Stimulated activated CD8-positive, alpha-beta memory T cell treated with anti-CD3 and anti-CD28 coated beads, Interleukin-4, amount 100 ng/mL, for 1 hour (primary cell): Measurements from ENCODE around the gene SH3BGRL3.
"Not testable (repeated sequence)": the region's sequence is repeated elsewhere in the genome, so short reads cannot be mapped to it uniquely, and the experiment has no call there.

Source experiments
- DNase-seq, 2 donors: peaks; one replicate each; pipeline ENCODE4 v3.0.0-alpha.2; 2020; ENCODE audit warnings: low read depth in 2 of 2, low spot score in 1 of 2

Gene SH3BGRL3

GRCh38 chr1:26315874-26316850 is 36.3 kb downstream of the SH3BGRL3 start:
- DNase-seq: no peak

- DNase-seq: no peak
These were observed 37.3 kb downstream of the SH3BGRL3 start for GRCh38 chr1:26317146-26317545.

GRCh38 chr1:26317612-26318337 is 37.9 kb downstream of the SH3BGRL3 start, which contains the start of gene CD52:
Gene CD52 (plus strand): TSS chr1:26317958. CDS start chr1:26318018, 60 bp downstream.
- DNase-seq: peak in 1 of 2 donors; percentile 36

GRCh38 chr1:26318338-26319064 is 38.6 kb downstream of the SH3BGRL3 start:
- DNase-seq: no peak

GRCh38 chr1:26320896-26321295 is 41.0 kb downstream of the SH3BGRL3 start:
- DNase-seq: no peak

GRCh38 chr1:26321315-26322041 is 41.6 kb downstream of the SH3BGRL3 start:
- DNase-seq: peak; percentile 92 to 96

- no peak for DNase-seq
These were observed 42.1 kb downstream of the SH3BGRL3 start for GRCh38 chr1:26322042-26322331.

GRCh38 chr1:26323382-26323781 is 43.5 kb downstream of the SH3BGRL3 start:
- no peak for DNase-seq

GRCh38 chr1:26324550-26324949 is 44.7 kb downstream of the SH3BGRL3 start:
- no peak for DNase-seq

- DNase-seq: no peak
These were observed 48.1 kb downstream of the SH3BGRL3 start for GRCh38 chr1:26327956-26328362.

GRCh38 chr1:26328597-26328996 is 48.7 kb downstream of the SH3BGRL3 start:
- no peak for DNase-seq

- not testable (repeated sequence) for DNase-seq
These were observed 49.5 kb downstream of the SH3BGRL3 start for GRCh38 chr1:26329380-26329779.

- no peak for DNase-seq
These were observed 50.4 kb downstream of the SH3BGRL3 start for GRCh38 chr1:26330276-26330675.
